ENCODE measurements around the gene PLIN1. TPM values are rescaled to one million over a fixed set of nuclear protein-coding genes. Genes with fewer than 3 reads are reported as not detected.

PLIN1 gene
- total RNA-seq, 1 experiment from 2014 or later: 0.09 TPM

GRCh38 chr15:89668171-89668570 is 11.0 kb downstream of the PLIN1 start:
- H3K4me2 ChIP-seq (ENCODE audit: insufficient read depth, insufficient read length, low read length): no peak overlapping the region
- Mint-ChIP-seq H3K27me3 (ENCODE audit: low read depth) (peaks cover 34% of the 10 kb centered on the region), H3K4me1 (peaks cover 13 to 19% of the 10 kb centered on the region in 2 experiments), H3K4me3 (no peak overlapping the region), H3K9me3 (no peaks in the 10 kb centered on the region), H3K36me3 (ENCODE audit: insufficient read depth in 1 of 3, low read depth in 3 of 3) (no peaks in the 10 kb centered on the region; a peak in 1 of 7 replicates), H3K27ac (no peak overlapping the region)
- H3K79me2 ChIP-seq (ENCODE audit: insufficient read depth, low read length): no peaks in the 10 kb centered on the region
- H4K8ac ChIP-seq (replicated peaks; ENCODE audit: insufficient read length, low read depth, low read length): no peak overlapping the region
- H4K20me1 ChIP-seq (ENCODE audit: control insufficient read depth, insufficient read depth, insufficient read length): no peaks in the 10 kb centered on the region
- H3K56ac ChIP-seq (ENCODE audit: insufficient read length, low read depth, low read length): no peak overlapping the region
- H2BK120ac ChIP-seq (ENCODE audit: low read depth, low read length, poor library complexity, severe bottlenecking): no peak overlapping the region
- H3K9ac ChIP-seq (ENCODE audit: extremely low read depth, insufficient read length, low read length): no peak overlapping the region
- no peak overlapping the region for H2AFZ ChIP-seq (ENCODE audit: low read length)
- no peak overlapping the region for H2AK5ac ChIP-seq (ENCODE audit: insufficient read length, low read length)
- no peaks in the 10 kb centered on the region; the same call in 1 of the 2 replicates for H3K27me3 ChIP-seq (ENCODE audit: insufficient read depth, low read length)
- no peak for DNase-seq
- no peaks in the 10 kb centered on the region for H3K79me1 ChIP-seq (ENCODE audit: insufficient read depth, low read depth, low read length, poor library complexity, severe bottlenecking)
- no peak overlapping the region for H3K4ac ChIP-seq (ENCODE audit: low read depth, low read length)
- H3K4me1 ChIP-seq (ENCODE audit: insufficient read depth, low read length): no peaks in the 10 kb centered on the region
- no peak overlapping the region for H3K14ac ChIP-seq (ENCODE audit: insufficient read depth, low read length)
- no peak overlapping the region for H3T11ph ChIP-seq (ENCODE audit: low read length)
- no peak overlapping the region for H4K5ac ChIP-seq (ENCODE audit: insufficient read length, low read depth, low read length)
- no peaks in the 10 kb centered on the region for H3K9me3 ChIP-seq (ENCODE audit: control insufficient read depth, low read depth, low read length)
- H3K27ac ChIP-seq (ENCODE audit: insufficient read length, low read depth, low read length): no peak overlapping the region
- no peak for TF ChIP-seq CTCF (conservative IDR thresholded peaks at IDR 0.05)
- no peak overlapping the region for H2BK12ac ChIP-seq (ENCODE audit: insufficient read length, low read depth, low read length)
- no peak overlapping the region for H3K23ac ChIP-seq (ENCODE audit: insufficient read length, low read depth, low read length)
- no peak overlapping the region for H2BK15ac ChIP-seq (ENCODE audit: low read depth, low read length)
- no peak overlapping the region for H3K18ac ChIP-seq (ENCODE audit: insufficient read length, low read depth, low read length)
- WGBS (ENCODE audit: extremely low coverage, insufficient read length, low lambda C conversion rate): no CpG with 5 or more reads among the region's 3 CpGs
- H2BK5ac ChIP-seq (ENCODE audit: insufficient read length, low read length): no peak overlapping the region
- no peak overlapping the region for H2BK20ac ChIP-seq (ENCODE audit: low read depth, low read length, poor library complexity, severe bottlenecking)
- no peak overlapping the region for H4K91ac ChIP-seq (ENCODE audit: insufficient read length, low read depth, low read length)
- H3K23me2 ChIP-seq (ENCODE audit: insufficient read length, low read depth, low read length, poor library complexity, severe bottlenecking): no peaks in the 10 kb centered on the region
